Spleen (tissue), 10 donors: ENCODE data around the gene HPGD. TPM values are rescaled to one million over a fixed set of nuclear protein-coding genes. Genes with fewer than 3 reads are reported as not detected.

ENCODE experiments used
- polyA plus RNA-seq, 3 donors: library from polyadenylated mRNA; stranded (reverse); fragments of 200-250 nt; gene quantifications; one replicate each; pipeline ENCODE4 v1.2.1, GENCODE V29; 2013
- total RNA-seq, 7 donors: library from RNA; depleted of rRNA in 3 of 7; stranded (reverse); fragments of >200 nt in 3 of 7; fragmentation: NEBNext Ultra II Directional in 4 of 7; extraction: Animal tissue kit (Norgen Biotek cat#: 25700) in 4 of 7; gene quantifications; one replicate each; pipeline versions ENCODE4 v1.1.0 to v1.2.1, GENCODE V29; 2016 to 2021
- donor health status: healthy with polysubstance abuse.
- donor health status: DM: no; HTN: no; CAD: no; lungs with moderate emphysema.
- donor health status: DM: no; HTN: no; CAD: no.
- donor health status: Bipolar disorder and iron deficiency.
- donor health status: healthy.
- donor health status: DM: no; HTN: no; CAD: no.
- donor health status: DM: yes; HTN: yes; CAD: no.

Gene HPGD
- total and polyA plus RNA-seq, 10 donors: 2.6 to 40.5 (median 12.3) TPM

Other genes starting within 250 kb of the HPGD start
- 10 to 100 TPM; 23.2 to 38.4 (median 30.0) TPM for gene FBXO8, start 238.8 kb downstream of the HPGD start, total RNA-seq
- 10 to 100 TPM in 2 of 3 donors, 1 to 10 TPM in 1; 9.7 to 15.1 (median 14.8) TPM for gene FBXO8, start 238.8 kb downstream of the HPGD start, polyA plus RNA-seq
- gene CEP44, start 238.6 kb downstream of the HPGD start, total RNA-seq: 10 to 100 TPM; 15.2 to 27.7 (median 19.7) TPM
- gene CEP44, start 238.6 kb downstream of the HPGD start, polyA plus RNA-seq: 1 to 10 TPM; 5.6 to 8.1 (median 6.3) TPM